GM12801 (cell line): ENCODE results near the gene GNB1L.

Source experiments
- CTCF ChIP-seq: IDR thresholded peaks from one replicate; pipeline ENCODE4 v1.5.1; 2011; ENCODE audit warnings: control low read depth; ENCODE audit not compliant: insufficient read length; ENCODE audit errors: extremely low read depth

Gene GNB1L

GRCh38 chr22:19880786-19881569 is 26.3 kb upstream of the GNB1L start:
- no peak for TF ChIP-seq CTCF

- TF ChIP-seq CTCF = no peak
These were observed 25.5 kb upstream of the GNB1L start for GRCh38 chr22:19879992-19880785.

- no peak for TF ChIP-seq CTCF
These were observed 24.9 kb upstream of the GNB1L start for GRCh38 chr22:19879643-19879991.

GRCh38 chr22:19879246-19879570 is 24.5 kb upstream of the GNB1L start:
- no peak for TF ChIP-seq CTCF

- TF ChIP-seq CTCF = no peak
These were observed 24.0 kb upstream of the GNB1L start for GRCh38 chr22:19878461-19879245.

GRCh38 chr22:19877626-19878339 is 23.1 kb upstream of the GNB1L start:
- no peak for TF ChIP-seq CTCF
